ENCODE data around the gene PRR29.

PRR29 gene

DNA sequence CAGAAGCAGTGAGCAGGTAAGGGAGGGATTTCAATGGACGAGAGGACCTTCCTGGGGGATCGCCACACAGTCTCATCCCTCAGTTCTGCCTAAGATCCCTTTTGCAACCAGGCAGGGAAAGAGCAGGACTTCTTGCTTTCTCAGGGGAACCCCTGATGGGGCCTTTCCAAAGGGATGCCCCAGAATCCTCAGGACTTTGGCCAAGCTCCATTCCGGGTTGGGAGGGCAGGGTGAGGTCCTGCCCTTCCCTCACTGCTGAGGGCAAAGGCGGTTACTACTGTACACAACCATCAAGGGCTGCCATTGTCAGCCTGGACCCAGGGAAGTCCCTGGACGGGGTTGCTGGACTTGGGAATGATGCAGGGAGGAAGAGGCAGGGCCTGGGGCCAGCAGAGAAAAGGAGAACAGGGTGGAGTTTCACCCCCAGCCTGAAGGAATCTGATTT is 9.7 kb downstream of the PRR29 start:
- DNase-seq, result no peak
- Histone ChIP-seq H3K9me3 (no peaks in the 10 kb centered on the region), H3K27me3 (no peaks in the 10 kb centered on the region), H3K4me3 (ENCODE audit: low read depth, low read length) (no peak overlapping the region), H3K4me1 (peaks cover 9% of the 10 kb centered on the region), H3K36me3 (peaks cover 12% of the 10 kb centered on the region)
- TF ChIP-seq, protein P1, sequence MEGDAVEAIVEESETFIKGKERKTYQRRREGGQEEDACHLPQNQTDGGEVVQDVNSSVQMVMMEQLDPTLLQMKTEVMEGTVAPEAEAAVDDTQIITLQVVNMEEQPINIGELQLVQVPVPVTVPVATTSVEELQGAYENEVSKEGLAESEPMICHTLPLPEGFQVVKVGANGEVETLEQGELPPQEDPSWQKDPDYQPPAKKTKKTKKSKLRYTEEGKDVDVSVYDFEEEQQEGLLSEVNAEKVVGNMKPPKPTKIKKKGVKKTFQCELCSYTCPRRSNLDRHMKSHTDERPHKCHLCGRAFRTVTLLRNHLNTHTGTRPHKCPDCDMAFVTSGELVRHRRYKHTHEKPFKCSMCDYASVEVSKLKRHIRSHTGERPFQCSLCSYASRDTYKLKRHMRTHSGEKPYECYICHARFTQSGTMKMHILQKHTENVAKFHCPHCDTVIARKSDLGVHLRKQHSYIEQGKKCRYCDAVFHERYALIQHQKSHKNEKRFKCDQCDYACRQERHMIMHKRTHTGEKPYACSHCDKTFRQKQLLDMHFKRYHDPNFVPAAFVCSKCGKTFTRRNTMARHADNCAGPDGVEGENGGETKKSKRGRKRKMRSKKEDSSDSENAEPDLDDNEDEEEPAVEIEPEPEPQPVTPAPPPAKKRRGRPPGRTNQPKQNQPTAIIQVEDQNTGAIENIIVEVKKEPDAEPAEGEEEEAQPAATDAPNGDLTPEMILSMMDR (IDR thresholded peaks at IDR 0.05; ENCODE audit: low read depth, low read length), result no peak

DNA sequence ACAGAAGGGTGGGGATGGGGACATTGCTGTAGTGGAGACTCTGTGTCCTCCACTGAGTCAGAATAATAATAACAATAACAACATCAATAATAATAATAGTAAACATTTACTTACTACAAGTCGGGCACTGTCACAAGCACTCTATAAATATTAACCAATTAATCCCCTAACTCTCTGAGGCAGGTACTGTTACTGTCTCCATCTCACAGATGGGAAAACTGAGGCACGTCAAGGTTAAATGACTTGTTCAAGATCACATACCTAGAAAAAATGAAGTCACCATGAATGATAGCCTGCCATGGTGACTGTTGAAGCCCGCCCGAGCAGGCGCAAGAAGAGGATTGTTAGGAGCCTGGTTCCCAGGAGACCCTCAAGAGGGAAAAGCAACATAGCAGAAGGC is 10.2 kb downstream of the PRR29 start:
- Histone ChIP-seq H3K27me3 (no peaks in the 10 kb centered on the region), H3K36me3 (peaks cover 8% of the 10 kb centered on the region), H3K4me3 (ENCODE audit: low read depth, low read length) (no peak overlapping the region), H3K4me1 (peaks cover 9% of the 10 kb centered on the region), H3K9me3 (no peaks in the 10 kb centered on the region)
- TF ChIP-seq, protein P1 (IDR thresholded peaks at IDR 0.05; ENCODE audit: low read depth, low read length), result no peak
- DNase-seq, result no peak

DNA sequence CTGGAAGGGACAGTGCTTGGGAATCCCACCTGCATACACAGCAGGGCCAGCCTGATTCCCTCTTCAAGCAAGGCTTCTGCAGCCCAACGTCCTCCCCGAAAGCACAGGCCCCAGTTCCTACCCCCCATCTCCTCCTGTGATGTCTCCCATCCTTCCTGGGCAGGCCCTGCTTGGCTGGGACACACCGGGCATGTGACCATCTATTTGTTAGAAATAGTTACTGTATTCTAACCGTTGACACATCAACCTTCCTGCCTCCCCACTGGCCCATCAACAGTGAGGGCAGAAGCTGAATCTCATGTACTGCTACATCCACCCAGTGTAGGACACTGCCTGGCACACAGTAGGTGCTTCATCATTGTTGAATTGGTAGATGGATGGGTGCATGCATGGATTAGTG is 10.7 kb downstream of the PRR29 start:
- no peak for DNase-seq
- H3K36me3 ChIP-seq, result peaks cover 7% of the 10 kb centered on the region

DNA sequence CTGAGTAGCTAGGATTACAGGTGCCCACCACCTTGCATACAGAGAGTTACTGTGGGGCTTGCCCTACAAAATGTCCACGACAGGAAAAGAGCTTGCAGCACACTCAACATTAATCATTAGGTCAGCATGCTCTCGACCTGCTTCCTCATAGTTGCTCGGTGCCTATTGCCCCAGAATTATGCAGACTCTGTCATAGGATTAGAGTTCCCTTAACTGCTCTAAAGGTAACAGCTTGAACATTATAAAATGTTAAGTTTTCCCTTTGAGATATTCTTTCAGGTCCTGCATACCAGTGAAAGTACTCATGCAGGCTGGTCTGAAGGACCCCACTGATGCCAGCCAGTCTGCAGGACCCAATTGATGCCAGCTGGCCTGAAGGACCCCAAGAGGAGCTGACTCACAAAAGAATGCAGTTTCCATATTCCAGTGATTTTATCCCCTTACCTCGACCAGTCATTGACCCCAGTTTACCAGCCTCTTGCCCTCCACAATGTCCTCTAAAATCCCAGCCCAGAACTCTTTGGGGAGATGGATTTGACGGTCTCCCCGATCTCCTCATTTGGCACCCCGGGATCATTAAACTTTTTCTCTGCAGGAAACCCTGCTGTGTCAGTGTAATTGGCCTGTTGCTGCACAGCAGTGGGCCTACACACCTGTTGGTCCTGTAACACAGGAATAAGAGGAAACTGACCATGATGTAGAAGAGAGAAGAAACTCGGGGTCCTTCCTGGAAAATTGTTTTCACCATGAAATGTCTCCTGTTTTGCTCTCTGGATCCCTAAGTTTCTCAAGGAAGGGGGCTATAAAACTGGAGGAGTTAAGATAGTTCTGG is 11.6 kb downstream of the PRR29 start:
- Histone ChIP-seq H3K27me3 (no peaks in the 10 kb centered on the region), H3K9me3 (no peaks in the 10 kb centered on the region), H3K4me3 (ENCODE audit: low read depth, low read length) (no peak overlapping the region), H3K36me3 (peaks cover 6% of the 10 kb centered on the region; the same call in 1 of the 2 replicates), H3K4me1 (peaks cover 9% of the 10 kb centered on the region)
- TF ChIP-seq, protein P1 (IDR thresholded peaks at IDR 0.05; ENCODE audit: low read depth, low read length), result no peak
- no peak for DNase-seq

More for the DNA sequence above, 10.7 kb downstream of the PRR29 start:
- Histone ChIP-seq H3K27me3 (no peaks in the 10 kb centered on the region), H3K4me1 (peaks cover 9% of the 10 kb centered on the region), H3K9me3 (no peaks in the 10 kb centered on the region), H3K4me3 (ENCODE audit: low read depth, low read length) (no peak overlapping the region)
- TF ChIP-seq, protein P1 (IDR thresholded peaks at IDR 0.05; ENCODE audit: low read depth, low read length), result no peak

DNA sequence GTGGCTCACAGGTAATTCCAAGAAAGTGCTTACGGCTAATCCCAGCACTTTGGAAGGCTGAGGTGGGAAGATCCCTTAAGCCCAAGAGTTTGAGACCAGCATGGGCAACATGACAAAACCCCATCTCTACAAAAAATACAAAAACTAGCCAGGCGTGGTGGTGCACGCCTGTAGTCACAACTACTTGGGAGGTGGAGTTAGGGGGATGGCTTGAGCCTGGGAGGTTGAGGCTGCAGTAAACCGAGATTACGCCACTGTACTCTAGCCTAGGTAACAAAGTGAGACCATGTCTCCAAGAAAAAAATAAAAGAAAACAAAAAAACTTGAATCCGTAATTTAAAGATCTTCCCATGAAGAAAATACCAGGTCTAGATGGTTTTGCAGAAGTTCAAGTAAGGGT is 17.3 kb downstream of the PRR29 start:
- Histone ChIP-seq H3K4me1 (no peaks in the 10 kb centered on the region), H3K4me3 (ENCODE audit: low read depth, low read length) (no peak overlapping the region), H3K9me3 (no peaks in the 10 kb centered on the region), H3K36me3 (no peaks in the 10 kb centered on the region), H3K27me3 (no peaks in the 10 kb centered on the region)
- TF ChIP-seq, protein P1 (IDR thresholded peaks at IDR 0.05; ENCODE audit: low read depth, low read length), result no peak
- no peak for DNase-seq

DNA sequence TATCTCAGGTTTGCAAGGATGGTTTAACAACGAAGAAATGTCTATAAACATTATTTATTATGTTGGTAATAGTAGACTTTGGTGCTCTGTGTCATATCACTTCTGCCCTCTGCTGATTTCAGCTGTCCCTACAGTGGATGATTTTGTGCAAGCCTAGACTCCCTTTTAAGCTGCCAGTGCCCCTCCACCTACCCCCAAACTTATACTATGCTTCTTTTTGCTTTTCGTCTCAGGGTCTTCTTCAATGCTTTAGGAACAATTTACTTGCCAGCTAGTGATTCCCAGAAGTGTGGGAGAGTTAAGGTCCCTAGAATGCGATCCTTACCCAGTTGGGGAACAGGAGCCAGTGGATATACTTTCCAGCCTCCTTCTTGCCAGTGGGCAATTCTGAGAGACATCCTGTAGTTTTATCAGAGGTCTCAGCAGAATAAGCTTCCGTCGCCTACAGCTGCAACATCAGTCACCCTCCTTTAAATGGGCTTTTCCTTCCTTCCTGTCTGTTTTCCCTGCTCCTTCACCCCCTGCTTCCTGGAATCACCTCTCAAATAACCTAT is 18.2 kb downstream of the PRR29 start:
- TF ChIP-seq, protein P1 (IDR thresholded peaks at IDR 0.05; ENCODE audit: low read depth, low read length), result peak; percentile 31
- H3K4me3 ChIP-seq (ENCODE audit: low read depth, low read length), result no peak overlapping the region
- H3K27me3 ChIP-seq, result no peaks in the 10 kb centered on the region
- no peak for DNase-seq
- H3K9me3 ChIP-seq, result no peaks in the 10 kb centered on the region
- no peaks in the 10 kb centered on the region for H3K4me1 ChIP-seq
- no peaks in the 10 kb centered on the region for H3K36me3 ChIP-seq
